WI38 (cell line): ENCODE measurements around the gene AKT1S1.

Experiments
- H3K4me3 ChIP-seq: 2 replicates; pipeline ENCODE4 v1.5.1; 2011; ENCODE audit warnings: low read depth, mild to moderate bottlenecking, control low read depth, low read length
- CTCF ChIP-seq: IDR thresholded peaks from 2 replicates; pipeline ENCODE4 v1.5.1; 2012; ENCODE audit warnings: low read depth, mild to moderate bottlenecking, control low read depth, low read length

Gene AKT1S1

GRCh38 chr19:49863254-49863934 lies 13.8 kb downstream of the AKT1S1 start:
- H3K4me3 ChIP-seq, result no peak overlapping the region
- TF ChIP-seq CTCF, result no peak

GRCh38 chr19:49862391-49863253 lies 14.5 kb downstream of the AKT1S1 start:
- TF ChIP-seq CTCF, result no peak

GRCh38 chr19:49861541-49862378 lies 15.4 kb downstream of the AKT1S1 start:
- no peak overlapping the region for H3K4me3 ChIP-seq
- TF ChIP-seq CTCF, result no peak

More at GRCh38 chr19:49862391-49863253, 14.5 kb downstream of the AKT1S1 start:
- no peak overlapping the region for H3K4me3 ChIP-seq

- no peak overlapping the region for H3K4me3 ChIP-seq
- no peak for TF ChIP-seq CTCF
Measured at GRCh38 chr19:49861107-49861506, 16.0 kb downstream of the AKT1S1 start.

GRCh38 chr19:49860336-49861102 lies 16.6 kb downstream of the AKT1S1 start:
- no peak for TF ChIP-seq CTCF
- H3K4me3 ChIP-seq, result no peak overlapping the region

- no peak for TF ChIP-seq CTCF
- no peak overlapping the region for H3K4me3 ChIP-seq
Measured at GRCh38 chr19:49859682-49860335, 17.3 kb downstream of the AKT1S1 start.
